Adrenal gland (tissue), 5 donors: Measurements from ENCODE around the gene KCND2.

Experiments
- CTCF ChIP-seq, 6 experiments: fragments of 450-650 bp in 4 of 6; fragments of 200-600 bp in 2 of 6; sonication (generic) in 1 of 6; IDR thresholded peaks; 1 replicate in 5 of 6; 2 replicates in 1 of 6; pipeline versions ENCODE4 v1.5.1 to v1.8.0; 2016 to 2021; ENCODE audit warnings: antibody characterized with exemption in 6 of 6, mild to moderate bottlenecking in 2 of 6, moderate library complexity in 1 of 6
- POLR2A ChIP-seq, 2 donors: fragments of 450-650 bp; IDR thresholded peaks; one replicate each; pipeline ENCODE4 v1.6.1; 2017; ENCODE audit warnings: antibody characterized with exemption in 2 of 2, mild to moderate bottlenecking in 2 of 2, moderate library complexity in 1 of 2
- donor health status: DM: no; HTN: no; CAD: no.

- TF ChIP-seq CTCF (IDR thresholded peaks at IDR 0.05) (no peak), POLR2A (IDR thresholded peaks at IDR 0.05) (no peak)
Observed at GRCh38 chr7:120472892-120473291, 199.9 kb downstream of the KCND2 start.
